T1000 (cell line): Measurements from ENCODE around the gene LUZP1.
"Not testable (repeated sequence)": the region's sequence is repeated elsewhere in the genome, so short reads cannot be mapped to it uniquely, and the experiment has no call there.

Experiments used
- DNase-seq: peaks from one replicate; lab custom pipeline; 2025; ENCODE audit warnings: mixed read lengths; lab: John Stamatoyannopoulos, UW

Gene LUZP1

GRCh38 chr1:23188936-23189452 lies 20.3 kb upstream of the LUZP1 start:
- not testable (repeated sequence) for DNase-seq

GRCh38 chr1:23188434-23188884 lies 19.8 kb upstream of the LUZP1 start:
- no peak for DNase-seq

GRCh38 chr1:23187637-23188036 lies 19.0 kb upstream of the LUZP1 start:
- DNase-seq = no peak

GRCh38 chr1:23185381-23185780 lies 16.7 kb upstream of the LUZP1 start:
- DNase-seq = no peak

GRCh38 chr1:23184212-23184934 lies 15.7 kb upstream of the LUZP1 start:
- DNase-seq = peak; percentile 15

GRCh38 chr1:23179862-23180261 lies 11.2 kb upstream of the LUZP1 start:
- no peak for DNase-seq

GRCh38 chr1:23178950-23179349 lies 10.3 kb upstream of the LUZP1 start:
- DNase-seq = no peak

GRCh38 chr1:23178414-23178813 lies 9.8 kb upstream of the LUZP1 start:
- DNase-seq = no peak

GRCh38 chr1:23177438-23178380 lies 9.1 kb upstream of the LUZP1 start:
- DNase-seq = peak; percentile 66

- no peak for DNase-seq
Observed at GRCh38 chr1:23177031-23177430, 8.4 kb upstream of the LUZP1 start.

GRCh38 chr1:23174426-23175110 lies 5.9 kb upstream of the LUZP1 start:
- no peak for DNase-seq

- no peak for DNase-seq
Observed at GRCh38 chr1:23171181-23171755, 2.6 kb upstream of the LUZP1 start.

GRCh38 chr1:23169727-23170335 lies 1.2 kb upstream of the LUZP1 start:
- peak; percentile 56 for DNase-seq

GRCh38 chr1:23169195-23169575 lies 529 bp upstream of the LUZP1 start:
- no peak for DNase-seq

- no peak for DNase-seq
Observed at GRCh38 chr1:23168079-23168444, 594 bp downstream of the LUZP1 start.

- DNase-seq = peak; percentile 38
Observed at GRCh38 chr1:23167353-23168078, 1.1 kb downstream of the LUZP1 start.

GRCh38 chr1:23166854-23167253 lies 1.8 kb downstream of the LUZP1 start:
- DNase-seq = no peak

- no peak for DNase-seq
Observed at GRCh38 chr1:23163395-23163794, 5.3 kb downstream of the LUZP1 start.

GRCh38 chr1:23159963-23160877 lies 8.4 kb downstream of the LUZP1 start:
- DNase-seq = no peak

GRCh38 chr1:23156940-23157339 lies 11.7 kb downstream of the LUZP1 start:
- no peak for DNase-seq
